ENCODE measurements around the gene AOAH. TPM values are rescaled to one million over a fixed set of nuclear protein-coding genes. Genes with fewer than 3 reads are reported as not detected.

AOAH gene
- polyA plus RNA-seq, 1 donor: 17.8 TPM

DNA sequence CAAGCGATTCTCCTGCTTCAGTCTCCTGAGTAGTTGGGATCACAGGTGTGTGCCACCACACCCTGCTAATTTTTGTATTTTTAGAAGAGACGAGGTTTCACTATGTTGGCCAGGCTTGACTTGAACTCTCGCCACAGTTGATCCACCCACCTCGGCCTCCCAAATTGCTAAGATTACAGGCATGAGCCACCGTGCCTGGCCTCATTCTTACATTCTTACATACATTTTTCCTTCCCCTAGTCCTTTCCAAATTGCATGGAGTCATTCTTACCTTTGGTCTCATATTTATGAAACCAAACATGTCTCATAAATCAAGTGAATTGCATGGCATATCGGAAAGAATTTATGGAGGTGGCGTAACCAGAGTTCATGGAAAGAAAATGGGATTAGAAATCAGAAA lies 186.2 kb downstream of the AOAH start:
- no peak overlapping the region for H3K27ac ChIP-seq (ENCODE audit: low read length)
- 71% methylated on average over 3 of the region's 7 CpGs for WGBS (ENCODE audit: insufficient coverage, low lambda C conversion rate)
- DNase-seq: peak in 1 of 2 donors; percentile 27
- no peak overlapping the region for H3K4me3 ChIP-seq (ENCODE audit: low read length)
- H3K9me3 ChIP-seq (ENCODE audit: control insufficient read depth, low read depth, low read length): no peaks in the 10 kb centered on the region
- H3K27me3 ChIP-seq (ENCODE audit: control insufficient read depth, insufficient read depth, low read length): no peaks in the 10 kb centered on the region
- no peaks in the 10 kb centered on the region for H3K4me1 ChIP-seq (ENCODE audit: control insufficient read depth, insufficient read depth, low read length)
- no peaks in the 10 kb centered on the region for H3K36me3 ChIP-seq (ENCODE audit: control insufficient read depth, insufficient read depth, low read length)

DNA sequence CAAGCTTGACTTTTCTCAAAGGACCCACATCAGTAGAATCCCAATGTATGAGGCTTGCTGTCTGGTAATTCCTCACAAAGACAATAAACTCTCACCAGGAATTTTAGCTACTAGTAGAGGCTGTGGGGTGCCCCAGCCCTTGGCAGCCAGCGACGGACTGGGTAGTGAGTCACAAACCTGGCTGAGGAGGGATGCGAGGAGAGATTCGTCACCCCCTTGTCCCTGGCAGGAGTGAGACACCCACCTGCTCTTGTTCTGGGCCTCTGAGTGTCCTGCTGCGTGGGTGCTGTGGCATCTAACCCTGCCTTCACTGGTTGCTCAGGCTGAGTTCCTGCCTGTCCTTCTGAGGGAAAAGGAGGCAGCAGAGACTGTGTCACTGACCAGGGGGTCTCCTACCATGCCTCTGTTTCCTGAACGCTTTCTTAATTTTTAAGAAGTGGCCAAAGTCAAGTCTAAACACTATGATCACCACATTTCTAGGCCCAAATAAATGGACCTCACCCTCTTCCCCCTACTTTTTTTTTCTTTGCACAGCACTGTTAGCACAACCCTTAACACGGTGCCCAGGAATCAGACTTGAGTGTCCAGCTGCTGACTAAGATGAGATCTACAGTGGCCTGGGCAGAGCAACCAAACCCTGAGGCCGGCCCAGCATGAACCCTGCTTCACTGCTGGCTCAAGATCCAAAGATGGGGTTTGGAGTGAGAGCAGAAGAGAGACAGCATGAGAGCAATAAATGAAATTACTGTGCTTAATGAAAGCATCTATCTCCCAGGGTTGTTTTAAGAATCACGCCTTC lies 188.2 kb downstream of the AOAH start:
- Histone ChIP-seq H3K27me3 (ENCODE audit: control insufficient read depth, insufficient read depth, low read length) (no peaks in the 10 kb centered on the region), H3K36me3 (ENCODE audit: control insufficient read depth, insufficient read depth, low read length) (no peaks in the 10 kb centered on the region), H3K9me3 (ENCODE audit: control insufficient read depth, low read depth, low read length) (no peaks in the 10 kb centered on the region), H3K4me1 (ENCODE audit: control insufficient read depth, insufficient read depth, low read length) (no peaks in the 10 kb centered on the region), H3K4me3 (ENCODE audit: low read length) (no peak overlapping the region), H3K27ac (ENCODE audit: low read length) (no peak overlapping the region)
- no CpG with 5 or more reads among the region's 9 CpGs for WGBS (ENCODE audit: insufficient coverage, low lambda C conversion rate)
- DNase-seq: no peak

DNA sequence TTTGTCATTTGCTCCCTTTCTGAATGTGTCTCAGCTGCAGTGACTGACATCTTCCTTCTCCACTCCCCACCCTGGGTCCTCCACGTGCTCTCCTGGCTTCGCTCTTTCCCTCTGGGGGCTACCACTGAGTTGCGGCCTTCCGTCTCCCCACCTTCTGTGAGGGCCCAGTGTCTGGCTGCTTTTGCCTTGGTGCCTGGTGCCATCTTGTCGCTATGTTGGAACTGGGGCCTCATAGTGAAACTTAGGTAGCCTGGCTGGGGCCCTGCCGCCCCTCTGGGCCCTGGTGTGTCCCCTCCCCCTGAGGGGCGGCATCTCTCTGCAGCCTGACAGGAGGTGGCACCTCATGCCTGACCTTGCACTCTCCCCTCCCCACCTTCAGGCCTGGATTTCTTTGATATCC lies 190.6 kb downstream of the AOAH start:
- 80% methylated on average over 1 of the region's 7 CpGs for WGBS (ENCODE audit: insufficient coverage, low lambda C conversion rate)
- Histone ChIP-seq H3K27me3 (ENCODE audit: control insufficient read depth, insufficient read depth, low read length) (no peaks in the 10 kb centered on the region), H3K4me1 (ENCODE audit: control insufficient read depth, insufficient read depth, low read length) (no peaks in the 10 kb centered on the region), H3K36me3 (ENCODE audit: control insufficient read depth, insufficient read depth, low read length) (no peaks in the 10 kb centered on the region), H3K9me3 (ENCODE audit: control insufficient read depth, low read depth, low read length) (no peaks in the 10 kb centered on the region), H3K4me3 (ENCODE audit: low read length) (no peak overlapping the region), H3K27ac (ENCODE audit: low read length) (no peak overlapping the region)
- DNase-seq: no peak

DNA sequence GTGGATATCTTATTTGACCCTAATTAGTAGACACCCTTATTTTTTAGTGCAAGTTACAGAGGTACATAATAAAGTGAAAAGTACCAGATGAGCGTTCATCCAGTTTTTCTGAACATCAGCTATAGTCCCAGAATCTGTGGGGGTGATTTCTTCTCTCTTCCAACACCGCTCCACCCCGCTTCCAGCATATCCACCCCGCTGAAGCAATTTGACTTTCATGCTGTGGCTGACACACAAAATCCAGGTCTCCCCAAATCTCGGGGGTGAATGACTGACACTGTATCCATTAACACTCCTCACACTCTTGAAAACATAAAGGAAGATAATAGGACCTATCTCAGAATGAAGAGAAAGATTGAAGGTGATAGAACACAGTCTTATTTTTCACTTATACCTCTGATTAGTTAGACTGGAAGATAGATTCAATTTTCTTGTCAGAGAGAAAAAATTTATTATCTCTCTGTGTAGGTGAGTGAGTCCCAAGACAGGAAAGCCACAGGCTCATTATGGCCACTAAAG lies 191.3 kb downstream of the AOAH start:
- no peak overlapping the region for H3K4me3 ChIP-seq (ENCODE audit: low read length)
- DNase-seq: no peak
- H3K36me3 ChIP-seq (ENCODE audit: control insufficient read depth, insufficient read depth, low read length): no peaks in the 10 kb centered on the region
- no CpG with 5 or more reads among the region's 5 CpGs for WGBS (ENCODE audit: insufficient coverage, low lambda C conversion rate)
- no peaks in the 10 kb centered on the region for H3K9me3 ChIP-seq (ENCODE audit: control insufficient read depth, low read depth, low read length)
- H3K4me1 ChIP-seq (ENCODE audit: control insufficient read depth, insufficient read depth, low read length): no peaks in the 10 kb centered on the region
- no peaks in the 10 kb centered on the region for H3K27me3 ChIP-seq (ENCODE audit: control insufficient read depth, insufficient read depth, low read length)
- no peak overlapping the region for H3K27ac ChIP-seq (ENCODE audit: low read length)

DNA sequence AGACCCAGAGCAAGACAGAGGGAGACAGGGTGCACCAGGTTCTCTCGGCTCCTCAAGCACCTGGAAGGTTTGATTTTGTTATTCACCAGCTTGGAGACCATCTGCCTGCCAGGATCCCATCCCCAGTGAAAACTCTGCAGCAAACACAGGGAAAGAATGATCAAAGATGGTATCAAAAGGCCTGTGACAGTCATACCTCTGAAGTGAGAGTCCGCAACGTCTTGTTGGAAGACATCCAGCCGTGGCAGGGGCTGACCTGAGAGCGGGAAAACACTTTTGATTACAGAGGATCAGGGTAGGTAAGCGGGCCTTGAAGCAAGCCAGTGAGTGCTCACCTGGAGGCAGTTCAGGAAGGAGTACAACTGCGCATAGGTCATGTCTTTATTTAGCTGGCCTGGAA lies 192.3 kb downstream of the AOAH start:
- H3K36me3 ChIP-seq (ENCODE audit: control insufficient read depth, insufficient read depth, low read length): no peaks in the 10 kb centered on the region
- no peak overlapping the region for H3K4me3 ChIP-seq (ENCODE audit: low read length)
- H3K4me1 ChIP-seq (ENCODE audit: control insufficient read depth, insufficient read depth, low read length): no peaks in the 10 kb centered on the region
- DNase-seq: no peak
- no CpG with 5 or more reads among the region's 7 CpGs for WGBS (ENCODE audit: insufficient coverage, low lambda C conversion rate)
- H3K9me3 ChIP-seq (ENCODE audit: control insufficient read depth, low read depth, low read length): no peaks in the 10 kb centered on the region
- no peaks in the 10 kb centered on the region for H3K27me3 ChIP-seq (ENCODE audit: control insufficient read depth, insufficient read depth, low read length)
- no peak overlapping the region for H3K27ac ChIP-seq (ENCODE audit: low read length)

DNA sequence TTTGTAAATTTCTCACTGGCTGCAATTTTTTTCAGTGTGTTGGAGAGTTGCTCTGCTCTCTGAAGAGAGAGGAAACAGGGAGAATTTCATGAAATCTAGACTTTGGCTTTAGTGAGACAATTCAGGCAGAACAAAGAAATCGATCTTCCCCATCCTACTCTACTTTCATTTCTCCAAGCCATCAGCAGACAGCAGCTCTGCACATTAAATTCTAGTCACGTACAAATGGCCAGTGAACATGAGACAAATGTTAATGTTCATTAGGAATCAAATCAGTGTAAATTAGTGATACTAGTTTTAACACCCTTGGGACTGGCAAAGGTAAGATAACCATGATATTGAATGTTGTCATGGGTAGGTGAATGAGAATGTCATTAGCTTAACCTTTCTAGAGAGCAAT lies 193.8 kb downstream of the AOAH start:
- no peak overlapping the region for H3K27ac ChIP-seq (ENCODE audit: low read length)
- no CpG with 5 or more reads among the region's 2 CpGs for WGBS (ENCODE audit: insufficient coverage, low lambda C conversion rate)
- no peak for DNase-seq
- H3K4me1 ChIP-seq (ENCODE audit: control insufficient read depth, insufficient read depth, low read length): no peaks in the 10 kb centered on the region
- H3K4me3 ChIP-seq (ENCODE audit: low read length): no peak overlapping the region
- H3K36me3 ChIP-seq (ENCODE audit: control insufficient read depth, insufficient read depth, low read length): no peaks in the 10 kb centered on the region
- H3K27me3 ChIP-seq (ENCODE audit: control insufficient read depth, insufficient read depth, low read length): no peaks in the 10 kb centered on the region
- H3K9me3 ChIP-seq (ENCODE audit: control insufficient read depth, low read depth, low read length): no peaks in the 10 kb centered on the region

DNA sequence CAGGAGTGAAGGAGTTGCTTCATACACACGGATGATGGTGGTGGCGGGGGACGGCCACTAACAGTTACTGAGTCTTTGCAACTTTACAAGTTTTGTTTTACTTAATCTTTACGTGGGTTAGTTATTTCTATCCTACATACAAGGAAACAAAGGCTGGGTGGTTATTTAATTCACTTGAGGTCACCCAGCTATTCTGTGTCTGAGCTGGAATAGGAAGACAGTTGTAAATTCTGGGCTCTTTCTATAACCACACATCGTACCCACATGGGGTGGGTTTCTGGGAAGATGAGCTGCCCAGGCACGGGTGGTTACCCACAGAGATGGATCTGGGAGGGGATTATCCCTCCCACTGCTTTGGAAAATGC lies 196.8 kb downstream of the AOAH start:
- no CpG with 5 or more reads among the region's 6 CpGs for WGBS (ENCODE audit: insufficient coverage, low lambda C conversion rate)
- DNase-seq: no peak
- no peaks in the 10 kb centered on the region for H3K4me1 ChIP-seq (ENCODE audit: control insufficient read depth, insufficient read depth, low read length)
- H3K4me3 ChIP-seq (ENCODE audit: low read length): no peak overlapping the region
- H3K27me3 ChIP-seq (ENCODE audit: control insufficient read depth, insufficient read depth, low read length): no peaks in the 10 kb centered on the region
- no peaks in the 10 kb centered on the region for H3K36me3 ChIP-seq (ENCODE audit: control insufficient read depth, insufficient read depth, low read length)
- no peak overlapping the region for H3K27ac ChIP-seq (ENCODE audit: low read length)
- no peaks in the 10 kb centered on the region for H3K9me3 ChIP-seq (ENCODE audit: control insufficient read depth, low read depth, low read length)

DNA sequence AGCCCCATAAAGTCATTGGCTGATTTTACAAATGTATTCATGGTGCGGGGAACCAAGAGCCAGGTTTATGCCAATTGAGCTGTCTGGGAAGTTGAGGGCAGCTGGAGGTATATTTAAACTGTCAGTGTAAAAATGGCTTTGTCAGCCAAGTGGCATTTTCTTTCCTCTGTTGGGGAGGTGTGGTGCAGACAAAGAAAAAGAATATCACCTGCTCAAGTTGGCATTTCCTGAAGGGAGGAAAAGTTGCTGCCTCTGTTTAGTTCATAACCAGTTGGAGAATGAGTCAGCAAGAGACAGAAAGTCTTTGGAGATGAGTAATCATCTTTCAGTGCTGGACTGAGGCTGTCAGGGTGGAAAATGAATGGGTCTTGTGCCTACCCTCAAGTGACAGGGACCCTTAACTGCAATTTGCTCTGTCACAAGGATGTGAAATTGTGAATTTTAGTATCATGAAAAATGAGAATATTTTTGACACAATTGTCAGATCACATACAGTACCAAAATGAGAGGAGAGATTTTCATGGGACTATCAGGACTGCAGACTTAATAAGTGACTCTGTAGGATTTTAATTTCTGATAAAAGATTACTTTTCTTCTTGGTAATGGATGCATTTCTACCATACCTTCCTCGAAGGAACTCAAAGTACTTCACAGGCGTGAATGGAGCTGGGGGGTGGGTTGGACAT lies 197.3 kb downstream of the AOAH start:
- Histone ChIP-seq H3K4me1 (ENCODE audit: control insufficient read depth, insufficient read depth, low read length) (no peaks in the 10 kb centered on the region), H3K9me3 (ENCODE audit: control insufficient read depth, low read depth, low read length) (no peaks in the 10 kb centered on the region), H3K27ac (ENCODE audit: low read length) (no peak overlapping the region), H3K27me3 (ENCODE audit: control insufficient read depth, insufficient read depth, low read length) (no peaks in the 10 kb centered on the region), H3K4me3 (ENCODE audit: low read length) (no peak overlapping the region), H3K36me3 (ENCODE audit: control insufficient read depth, insufficient read depth, low read length) (no peaks in the 10 kb centered on the region)
- WGBS (ENCODE audit: insufficient coverage, low lambda C conversion rate): no CpG with 5 or more reads among the region's 3 CpGs
- DNase-seq: no peak

DNA sequence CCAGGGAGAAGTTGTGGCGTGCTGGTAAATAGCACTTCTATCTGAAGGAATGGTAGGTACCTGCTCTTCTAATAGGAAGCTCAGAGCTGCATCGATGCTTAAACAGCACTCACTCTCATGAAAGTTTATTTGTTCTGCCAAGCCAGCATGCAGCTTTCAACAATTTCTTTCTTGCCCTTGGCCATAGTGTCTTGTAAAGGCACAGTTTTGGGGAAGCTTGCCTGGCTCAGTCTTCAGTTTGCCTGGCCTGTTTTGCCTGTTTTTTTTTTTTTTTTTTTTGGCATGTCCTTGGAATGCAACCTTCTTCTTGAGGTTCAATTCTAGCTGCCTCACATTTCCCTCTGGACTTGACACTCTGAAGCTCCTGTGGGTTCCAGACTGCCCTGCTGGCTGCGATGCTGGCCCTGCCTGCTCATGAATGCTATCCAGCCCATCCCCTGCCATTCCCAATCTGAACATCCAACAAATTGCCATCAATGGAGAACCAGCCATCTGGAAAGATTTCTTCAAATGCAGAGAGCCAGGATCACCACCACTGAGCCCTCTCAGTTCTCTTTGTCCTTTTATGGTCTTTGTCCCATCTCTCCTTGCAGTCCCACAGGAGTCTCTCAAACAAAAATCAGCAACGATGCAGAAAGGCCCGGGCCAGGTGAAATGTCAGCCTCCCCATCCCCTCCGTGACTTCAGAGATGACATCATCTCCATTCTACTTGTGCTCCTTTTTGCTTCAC lies 200.8 kb downstream of the AOAH start:
- 100% methylated on average over 1 of the region's 6 CpGs for WGBS (ENCODE audit: insufficient coverage, low lambda C conversion rate)
- Histone ChIP-seq H3K9me3 (ENCODE audit: control insufficient read depth, low read depth, low read length) (no peaks in the 10 kb centered on the region), H3K27ac (ENCODE audit: low read length) (no peak overlapping the region), H3K27me3 (ENCODE audit: control insufficient read depth, insufficient read depth, low read length) (no peaks in the 10 kb centered on the region), H3K4me3 (ENCODE audit: low read length) (no peak overlapping the region), H3K36me3 (ENCODE audit: control insufficient read depth, insufficient read depth, low read length) (no peaks in the 10 kb centered on the region), H3K4me1 (ENCODE audit: control insufficient read depth, insufficient read depth, low read length) (no peaks in the 10 kb centered on the region)
- DNase-seq: no peak

DNA sequence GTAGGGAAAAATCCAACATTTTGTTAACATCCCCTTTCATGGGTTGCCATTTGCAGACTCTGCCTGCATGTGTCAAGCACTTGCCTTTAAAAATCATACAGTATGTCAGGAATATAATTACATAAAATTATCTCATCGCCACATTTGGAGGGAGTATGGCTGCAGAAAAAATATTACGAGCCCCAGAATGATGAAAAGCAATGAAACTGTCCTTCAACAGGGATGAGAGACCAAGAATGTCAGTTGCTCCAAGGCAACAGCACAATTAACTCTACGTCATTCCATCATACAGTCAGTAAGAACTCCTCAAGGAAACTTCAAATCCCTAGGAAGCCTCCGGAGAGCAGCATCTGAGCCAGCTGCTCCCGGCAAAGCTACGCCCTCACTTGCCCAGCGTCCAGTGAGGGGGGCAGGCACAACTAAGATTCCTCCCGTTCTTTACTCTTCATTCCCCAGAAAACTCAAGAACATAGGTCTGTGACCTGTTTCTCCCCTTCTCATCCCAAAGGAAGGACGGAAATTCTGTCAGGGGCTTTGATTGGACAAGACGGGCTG lies 201.8 kb downstream of the AOAH start:
- H3K36me3 ChIP-seq (ENCODE audit: control insufficient read depth, insufficient read depth, low read length): no peaks in the 10 kb centered on the region
- WGBS (ENCODE audit: insufficient coverage, low lambda C conversion rate): no CpG with 5 or more reads among the region's 10 CpGs

More for the DNA sequence above, 201.8 kb downstream of the AOAH start:
- Histone ChIP-seq H3K27me3 (ENCODE audit: control insufficient read depth, insufficient read depth, low read length) (no peaks in the 10 kb centered on the region), H3K4me1 (ENCODE audit: control insufficient read depth, insufficient read depth, low read length) (no peaks in the 10 kb centered on the region), H3K27ac (ENCODE audit: low read length) (no peak overlapping the region), H3K9me3 (ENCODE audit: control insufficient read depth, low read depth, low read length) (no peaks in the 10 kb centered on the region), H3K4me3 (ENCODE audit: low read length) (no peak overlapping the region)
- no peak for DNase-seq
